OCI-LY7 (cell line): ENCODE results near the gene PRKN.

ENCODE experiments used
- CTCF ChIP-seq: fragments of 200-600 bp; sonication (generic); conservative IDR thresholded peaks from 2 replicates; pipeline ENCODE4 v1.5.1; 2014; ENCODE audit warnings: mild to moderate bottlenecking, antibody characterized with exemption, low read length, moderate library complexity, mixed read lengths
- EZH2phosphoT487 ChIP-seq: fragments of 200-600 bp; sonication (generic); IDR thresholded peaks from 2 replicates; pipeline ENCODE4 v1.6.1; 2018; ENCODE audit warnings: low read depth, borderline replicate concordance, mild to moderate bottlenecking, mixed run types, antibody characterized with exemption, low read length, moderate library complexity, mixed read lengths

- TF ChIP-seq EZH2phosphoT487 (no peak), CTCF (no peak)
Observed at GRCh38 chr6:162443101-162443500, 284.5 kb downstream of the PRKN start.
